Effector memory CD8-positive, alpha-beta T cell (primary cell): ENCODE results near the gene CHL1.

Experiments
- ATAC-seq: fragments of 150-1000 bp; cut with Tn5 transposase; replicated peaks from 2 replicates; pipeline ENCODE4 v1.10.0; 2021; ENCODE audit warnings: mild to moderate bottlenecking, moderate library complexity
- DNase-seq, 3 experiments: peaks; one replicate each; pipeline ENCODE4 v3.0.0; 2021
- H3K27ac Mint-ChIP-seq, 2 donors: one replicate each; pipeline ENCODE4 v1.8.0; 2022; ENCODE audit warnings: mild to moderate bottlenecking in 2 of 2, mixed read lengths in 2 of 2, moderate library complexity in 2 of 2
- H3K27me3 Mint-ChIP-seq, 2 donors: one replicate each; pipeline ENCODE4 v1.8.0; 2022; ENCODE audit warnings: mixed read lengths in 2 of 2
- H3K36me3 Mint-ChIP-seq: one replicate; pipeline ENCODE4 v1.8.0; 2022; ENCODE audit warnings: mild to moderate bottlenecking, moderate library complexity, mixed read lengths; ENCODE audit not compliant: insufficient read depth
- H3K4me1 Mint-ChIP-seq, 2 donors: one replicate each; pipeline ENCODE4 v1.8.0; 2022; ENCODE audit warnings: low read depth in 2 of 2, mixed read lengths in 2 of 2
- H3K4me3 Mint-ChIP-seq, 2 donors: one replicate each; pipeline ENCODE4 v1.8.0; 2022; ENCODE audit warnings: mild to moderate bottlenecking in 2 of 2, mixed read lengths in 2 of 2, moderate library complexity in 2 of 2
- H3K9me3 Mint-ChIP-seq, 2 donors: one replicate each; pipeline ENCODE4 v1.8.0; 2022; ENCODE audit warnings: mixed read lengths in 2 of 2

The CHL1 gene

DNA sequence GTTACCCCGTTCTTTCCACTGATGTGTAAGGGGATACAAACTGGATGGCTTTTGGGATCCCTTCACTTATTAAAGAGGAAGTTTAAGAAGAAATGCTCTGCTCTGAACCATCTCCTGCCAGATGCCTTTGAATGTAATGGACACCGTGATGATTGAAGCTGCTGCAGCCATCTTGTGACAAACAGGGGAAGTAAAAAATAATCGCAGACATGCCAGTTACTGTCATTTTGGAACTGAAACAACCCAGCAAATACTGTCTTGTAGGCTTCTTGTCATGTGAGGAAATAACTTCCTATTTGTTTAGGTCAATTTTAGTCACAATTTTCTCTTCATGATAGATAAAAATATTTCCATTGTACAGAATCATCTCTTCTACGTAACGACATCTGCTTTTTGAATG lies 224.0 kb downstream of the CHL1 start:
- no peak for DNase-seq
- Mint-ChIP-seq H3K9me3 (peaks cover 0 to 3% of the 10 kb centered on the region in 2 donors), H3K27ac (no peak overlapping the region), H3K4me1 (no peaks in the 10 kb centered on the region), H3K4me3 (no peak overlapping the region), H3K36me3 (no peaks in the 10 kb centered on the region), H3K27me3 (no peaks in the 10 kb centered on the region)
- ATAC-seq, result no peak

DNA sequence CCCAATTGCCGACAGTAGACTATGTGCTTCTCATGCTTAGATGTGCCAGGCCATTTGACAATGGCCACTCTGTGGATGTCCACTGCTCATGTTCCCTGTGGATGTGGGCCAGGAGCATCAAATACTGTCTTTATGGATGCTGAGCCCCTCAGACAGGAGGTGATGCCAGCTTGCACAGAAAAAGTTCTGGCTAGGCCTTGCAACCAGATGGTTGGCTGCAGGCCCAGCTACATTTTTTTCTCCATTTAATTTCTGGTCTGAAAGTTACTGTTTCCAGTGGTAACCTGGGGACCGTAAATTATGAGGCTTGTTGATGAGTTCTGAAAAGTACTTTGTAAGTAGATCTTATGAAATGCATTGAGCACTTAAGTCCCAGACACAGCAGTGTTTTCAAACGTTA lies 228.5 kb downstream of the CHL1 start:
- DNase-seq (no peak), ATAC-seq (no peak)
- Mint-ChIP-seq H3K9me3 (peaks cover 0 to 2% of the 10 kb centered on the region in 2 donors), H3K4me3 (no peak overlapping the region), H3K36me3 (no peaks in the 10 kb centered on the region), H3K27me3 (no peaks in the 10 kb centered on the region), H3K27ac (no peak overlapping the region), H3K4me1 (no peaks in the 10 kb centered on the region)

DNA sequence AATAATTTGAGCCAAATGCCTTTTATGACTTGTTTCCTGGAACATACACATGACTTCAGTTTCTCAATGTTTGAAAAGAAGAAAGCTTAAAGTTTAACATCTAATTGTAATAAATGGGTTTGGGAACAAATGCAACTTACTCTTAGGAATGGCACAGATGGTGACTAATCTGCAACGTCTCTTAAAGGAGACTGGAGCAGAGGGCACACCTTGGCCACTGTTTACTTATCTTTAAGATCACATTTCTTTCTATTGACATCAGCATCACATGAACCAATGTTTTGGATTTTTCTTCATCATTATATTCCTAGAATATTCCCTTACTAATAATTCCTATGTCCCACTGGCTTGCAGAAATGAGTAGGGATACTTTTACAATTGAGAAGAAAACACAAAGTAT lies 229.5 kb downstream of the CHL1 start:
- ATAC-seq, result no peak
- Mint-ChIP-seq H3K27me3 (no peaks in the 10 kb centered on the region), H3K4me1 (no peaks in the 10 kb centered on the region), H3K36me3 (no peaks in the 10 kb centered on the region), H3K9me3 (peaks cover 0 to 2% of the 10 kb centered on the region in 2 donors), H3K27ac (no peak overlapping the region), H3K4me3 (no peak overlapping the region)
- DNase-seq, result no peak

DNA sequence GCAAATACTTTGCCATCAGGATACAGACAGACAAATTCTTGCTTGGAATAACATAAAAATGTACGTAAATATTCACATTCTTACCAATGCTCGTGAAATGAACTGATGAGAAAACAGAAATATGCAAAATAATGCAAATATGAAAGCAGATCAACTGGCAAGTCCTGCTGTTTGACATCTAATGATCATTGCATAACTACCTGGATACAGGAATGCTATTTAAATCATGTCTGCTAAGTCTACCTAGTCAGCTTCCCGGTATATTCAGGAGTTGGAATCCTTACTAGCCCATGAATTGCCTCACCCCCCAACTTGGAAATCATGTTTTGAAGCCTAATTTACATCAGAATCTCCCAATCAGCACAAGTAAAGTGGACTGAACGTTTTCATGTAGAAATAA lies 230.6 kb downstream of the CHL1 start:
- no peaks in the 10 kb centered on the region for H3K27me3 Mint-ChIP-seq
- no peaks in the 10 kb centered on the region for H3K36me3 Mint-ChIP-seq
- H3K4me3 Mint-ChIP-seq, result no peak overlapping the region
- ATAC-seq (no peak), DNase-seq (no peak)
- no peak overlapping the region for H3K27ac Mint-ChIP-seq
- peaks cover 0 to 5% of the 10 kb centered on the region in 2 donors for H3K9me3 Mint-ChIP-seq
- H3K4me1 Mint-ChIP-seq, result no peaks in the 10 kb centered on the region

DNA sequence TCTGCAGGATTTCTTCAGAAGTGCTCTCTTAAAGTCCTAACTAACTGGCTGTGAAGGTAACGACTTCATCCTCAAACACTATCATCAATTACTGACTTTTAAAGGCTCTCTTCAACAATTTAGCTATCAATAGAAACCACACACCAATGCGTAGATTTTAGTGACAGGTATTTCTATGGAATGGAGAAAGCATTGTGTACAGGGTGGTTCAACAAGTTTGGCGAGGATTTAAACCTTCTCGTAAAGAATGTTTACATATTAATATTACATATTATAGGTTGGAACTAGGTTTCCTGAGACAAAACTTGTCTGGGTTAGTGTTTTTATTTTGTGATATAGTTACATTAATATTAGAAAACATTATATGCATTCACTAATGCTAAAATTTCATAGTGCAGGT lies 233.6 kb downstream of the CHL1 start:
- H3K4me1 Mint-ChIP-seq, result no peaks in the 10 kb centered on the region

DNA sequence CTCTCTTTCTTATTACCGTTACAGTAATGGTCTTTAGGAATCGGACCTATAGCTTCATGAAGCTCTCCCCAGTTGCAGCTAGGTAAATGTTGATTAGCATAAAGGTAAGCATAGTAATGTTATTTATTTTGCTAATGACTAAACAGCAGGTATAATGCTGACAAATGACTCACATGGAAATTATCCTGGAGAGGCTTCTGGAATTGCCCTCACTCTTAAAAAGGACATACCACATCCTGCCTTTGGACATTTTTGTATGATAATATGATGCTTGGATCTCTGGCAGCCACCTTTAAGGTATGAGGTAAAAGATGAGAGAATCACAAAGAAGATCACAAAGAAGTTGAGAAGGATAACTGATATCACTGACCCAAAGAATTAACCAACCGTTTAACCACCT lies 238.6 kb downstream of the CHL1 start:
- DNase-seq (no peak), ATAC-seq (no peak)
- H3K27me3 Mint-ChIP-seq, result no peaks in the 10 kb centered on the region
- H3K4me3 Mint-ChIP-seq, result no peak overlapping the region
- peaks cover 15% of the 10 kb centered on the region in 2 donors for H3K9me3 Mint-ChIP-seq
- H3K36me3 Mint-ChIP-seq, result no peaks in the 10 kb centered on the region
- no peaks in the 10 kb centered on the region for H3K4me1 Mint-ChIP-seq
- no peak overlapping the region for H3K27ac Mint-ChIP-seq

More for the DNA sequence above, 233.6 kb downstream of the CHL1 start:
- Mint-ChIP-seq H3K27ac (no peak overlapping the region), H3K27me3 (no peaks in the 10 kb centered on the region), H3K4me3 (no peak overlapping the region), H3K36me3 (no peaks in the 10 kb centered on the region), H3K9me3 (peaks cover 0 to 11% of the 10 kb centered on the region in 2 donors)
- no peak for ATAC-seq
- DNase-seq, result no peak

DNA sequence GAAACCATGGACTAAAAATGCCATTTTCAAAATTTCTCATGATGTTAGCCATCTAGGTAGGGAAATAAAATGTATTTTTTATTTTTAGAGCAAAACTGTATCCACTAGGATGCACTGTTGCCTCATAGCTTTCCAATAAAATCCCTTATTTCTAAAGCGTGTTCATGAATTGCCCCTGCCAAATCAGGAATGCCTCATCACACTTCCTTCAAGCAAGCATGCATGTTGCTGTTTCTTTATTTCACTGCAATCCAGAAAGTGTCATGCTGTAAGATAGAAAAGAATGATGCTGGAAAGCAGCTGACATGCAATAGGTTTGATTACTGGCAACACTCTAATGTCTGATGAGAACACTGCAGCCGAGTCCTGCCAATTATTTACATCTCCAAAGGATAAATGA lies 239.5 kb downstream of the CHL1 start:
- H3K27me3 Mint-ChIP-seq, result no peaks in the 10 kb centered on the region
- no peak for DNase-seq
- H3K36me3 Mint-ChIP-seq, result no peaks in the 10 kb centered on the region
- ATAC-seq, result no peak
- peaks cover 17 to 20% of the 10 kb centered on the region in 2 donors for H3K9me3 Mint-ChIP-seq
- no peak overlapping the region for H3K27ac Mint-ChIP-seq
- H3K4me3 Mint-ChIP-seq, result no peak overlapping the region
- H3K4me1 Mint-ChIP-seq, result no peaks in the 10 kb centered on the region

DNA sequence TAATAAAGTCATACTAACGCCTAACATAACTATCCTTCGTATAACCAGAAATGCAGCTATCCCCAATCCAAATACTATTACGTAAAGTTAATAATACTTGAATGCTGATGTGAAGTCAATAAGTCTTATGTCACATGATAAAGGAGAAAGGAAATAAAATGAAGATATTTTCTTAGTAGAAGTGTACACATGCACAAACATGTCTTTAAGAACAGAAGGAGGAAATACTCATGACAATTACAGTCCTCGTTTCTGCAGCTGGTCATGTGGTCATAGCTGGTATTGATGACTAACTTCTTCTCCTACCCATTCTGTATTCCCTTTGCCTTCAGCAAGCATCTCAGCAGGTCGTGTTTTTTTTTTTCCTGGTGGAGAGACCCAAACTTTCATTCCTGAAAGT lies 244.3 kb downstream of the CHL1 start:
- H3K27ac Mint-ChIP-seq, result no peak overlapping the region
- H3K9me3 Mint-ChIP-seq, result peaks cover 11 to 41% of the 10 kb centered on the region in 2 donors
- no peak for DNase-seq
- no peaks in the 10 kb centered on the region for H3K36me3 Mint-ChIP-seq
- no peak for ATAC-seq
- H3K27me3 Mint-ChIP-seq, result no peaks in the 10 kb centered on the region
- H3K4me3 Mint-ChIP-seq, result no peak overlapping the region
- no peaks in the 10 kb centered on the region for H3K4me1 Mint-ChIP-seq

DNA sequence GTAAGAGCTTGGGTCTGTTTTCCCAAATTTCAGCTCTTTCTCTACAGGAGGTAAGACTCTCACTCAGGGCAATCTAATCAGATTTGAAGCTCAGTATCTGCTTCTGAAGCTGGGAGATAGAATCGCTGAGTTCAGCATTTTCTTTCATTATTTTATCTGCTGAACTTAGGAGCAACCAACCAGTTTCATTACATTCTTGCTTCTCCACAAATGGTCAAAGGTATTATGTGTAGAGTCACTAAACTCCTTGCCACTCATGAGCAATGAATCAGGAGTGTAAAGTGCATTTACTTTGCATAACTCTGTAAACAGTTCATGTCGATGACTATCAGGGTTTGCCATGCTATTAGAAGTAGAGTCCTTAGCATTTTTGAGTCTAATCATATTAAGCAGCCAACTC lies 249.4 kb downstream of the CHL1 start:
- no peaks in the 10 kb centered on the region for H3K27me3 Mint-ChIP-seq
- H3K9me3 Mint-ChIP-seq, result peaks cover 5 to 42% of the 10 kb centered on the region in 2 donors
- no peak overlapping the region for H3K27ac Mint-ChIP-seq
- no peak for DNase-seq
- no peak for ATAC-seq
- no peaks in the 10 kb centered on the region for H3K4me1 Mint-ChIP-seq
- no peak overlapping the region for H3K4me3 Mint-ChIP-seq
- H3K36me3 Mint-ChIP-seq, result no peaks in the 10 kb centered on the region

DNA sequence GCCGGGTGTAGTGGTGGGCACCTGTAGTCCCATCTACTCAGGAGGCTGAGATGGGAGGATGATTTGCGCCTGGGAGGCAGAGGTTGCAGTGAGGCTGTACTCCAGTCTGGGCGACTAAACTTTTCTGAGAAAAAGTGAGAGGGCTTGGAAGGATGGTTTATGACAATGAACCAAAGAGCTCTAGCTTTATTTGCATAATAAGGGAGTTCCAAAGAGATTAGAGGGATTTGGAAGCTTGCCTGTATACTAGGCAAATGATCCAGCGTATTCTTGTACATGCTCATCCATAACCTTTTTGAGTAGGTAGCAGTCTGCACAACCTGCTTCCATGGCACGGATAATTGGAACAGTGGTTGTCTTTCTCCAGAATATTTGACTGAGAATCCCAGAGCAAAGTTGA lies 251.1 kb downstream of the CHL1 start:
- H3K4me3 Mint-ChIP-seq, result no peak overlapping the region
- no peaks in the 10 kb centered on the region for H3K4me1 Mint-ChIP-seq
- no peaks in the 10 kb centered on the region for H3K36me3 Mint-ChIP-seq
- DNase-seq, result no peak
- peaks cover 4 to 33% of the 10 kb centered on the region in 2 donors for H3K9me3 Mint-ChIP-seq
- H3K27me3 Mint-ChIP-seq, result no peaks in the 10 kb centered on the region
- no peak for ATAC-seq
- no peak overlapping the region for H3K27ac Mint-ChIP-seq

DNA sequence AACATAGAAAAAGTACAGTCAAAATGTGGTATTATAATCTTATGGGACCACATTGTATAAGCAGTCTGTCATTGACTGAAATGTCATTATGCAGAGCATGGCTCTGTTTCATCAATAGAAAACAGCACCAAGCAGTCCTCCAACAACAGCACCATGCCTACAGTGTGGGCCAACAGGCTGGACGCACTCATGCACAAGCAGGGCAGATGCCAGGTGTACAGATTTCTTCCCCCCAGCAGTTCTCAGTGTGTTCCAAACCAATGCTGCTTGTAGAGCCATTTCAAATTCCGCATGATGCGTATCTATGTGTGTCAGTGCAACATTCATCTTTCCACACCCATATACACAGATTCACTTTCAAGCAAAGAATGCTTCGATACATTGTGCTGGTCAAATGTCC lies 253.1 kb downstream of the CHL1 start:
- Mint-ChIP-seq H3K36me3 (no peaks in the 10 kb centered on the region), H3K4me1 (no peaks in the 10 kb centered on the region), H3K9me3 (peaks cover 6 to 31% of the 10 kb centered on the region in 2 donors), H3K4me3 (no peak overlapping the region), H3K27ac (no peak overlapping the region), H3K27me3 (no peaks in the 10 kb centered on the region)
- no peak for DNase-seq
- no peak for ATAC-seq

DNA sequence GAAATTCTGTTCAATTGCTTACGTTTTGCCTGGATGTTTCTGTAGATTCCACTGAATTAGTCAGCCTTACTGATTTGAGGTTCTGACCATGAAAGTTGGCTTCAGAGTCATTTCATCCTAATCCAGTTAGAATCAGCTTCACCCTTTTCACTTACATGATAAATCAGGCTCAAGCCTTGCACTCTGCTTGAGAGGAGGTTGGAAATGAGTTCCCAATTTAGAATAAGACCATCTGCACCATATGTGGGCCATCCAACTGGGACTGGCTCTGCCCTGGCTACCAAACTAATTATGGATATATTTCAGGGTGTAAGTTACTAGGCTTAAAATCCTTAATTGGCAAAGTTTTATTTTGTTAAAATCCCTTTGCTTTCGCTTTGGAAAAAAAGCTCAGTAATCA lies 255.7 kb downstream of the CHL1 start:
- no peaks in the 10 kb centered on the region for H3K4me1 Mint-ChIP-seq
- no peaks in the 10 kb centered on the region for H3K36me3 Mint-ChIP-seq
- no peak overlapping the region for H3K4me3 Mint-ChIP-seq
- ATAC-seq (no peak), DNase-seq (no peak)
- no peak overlapping the region for H3K27ac Mint-ChIP-seq
- peaks cover 6 to 12% of the 10 kb centered on the region in 2 donors for H3K9me3 Mint-ChIP-seq
- H3K27me3 Mint-ChIP-seq, result no peaks in the 10 kb centered on the region

DNA sequence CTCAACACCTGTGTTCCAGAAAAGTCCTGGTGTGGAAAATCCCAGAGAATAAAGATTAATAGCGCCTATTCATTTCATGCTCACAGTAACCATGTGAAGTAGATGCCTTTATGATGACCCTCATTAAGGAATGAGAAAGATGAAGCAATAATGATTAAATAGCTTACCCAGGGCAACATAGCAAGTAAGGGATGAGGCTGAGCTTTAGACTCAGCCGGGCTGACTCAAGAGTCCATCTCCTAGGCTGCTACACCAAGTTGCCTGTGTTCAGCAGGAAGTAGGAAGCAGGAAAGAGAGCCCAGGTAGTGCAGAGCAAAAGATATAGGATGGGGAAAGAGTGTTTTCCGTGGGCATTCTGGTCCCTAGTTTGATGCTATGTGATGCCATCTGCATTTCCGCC lies 256.5 kb downstream of the CHL1 start:
- H3K36me3 Mint-ChIP-seq, result no peaks in the 10 kb centered on the region
- no peak overlapping the region for H3K4me3 Mint-ChIP-seq
- H3K4me1 Mint-ChIP-seq, result no peaks in the 10 kb centered on the region
- H3K27me3 Mint-ChIP-seq, result no peaks in the 10 kb centered on the region
- H3K9me3 Mint-ChIP-seq, result peaks cover 6 to 12% of the 10 kb centered on the region in 2 donors
- no peak for DNase-seq
- no peak for ATAC-seq
- no peak overlapping the region for H3K27ac Mint-ChIP-seq

DNA sequence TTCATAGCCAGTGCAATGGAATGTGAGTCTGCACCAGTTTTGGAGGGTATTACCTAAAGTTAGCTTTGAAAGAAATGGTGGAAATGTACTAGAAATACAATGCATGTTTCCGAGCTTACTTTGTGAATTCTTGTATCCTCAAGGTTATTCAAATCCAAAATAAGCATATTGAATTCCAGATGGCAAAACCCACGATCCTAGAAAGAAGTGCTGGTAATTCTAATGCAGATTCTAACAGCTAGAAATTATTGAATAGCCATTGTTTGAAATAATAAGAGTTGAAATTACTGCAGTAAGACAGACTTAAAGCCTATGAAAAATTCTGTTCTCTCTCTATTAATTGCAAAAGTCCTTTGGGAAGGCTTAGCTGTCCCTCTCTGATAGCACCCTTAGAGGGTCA lies 258.4 kb downstream of the CHL1 start:
- DNase-seq (no peak), ATAC-seq (no peak)
- H3K9me3 Mint-ChIP-seq, result peaks cover 6 to 9% of the 10 kb centered on the region in 2 donors
- no peak overlapping the region for H3K27ac Mint-ChIP-seq
- no peak overlapping the region for H3K4me3 Mint-ChIP-seq
- no peaks in the 10 kb centered on the region for H3K4me1 Mint-ChIP-seq
- no peaks in the 10 kb centered on the region for H3K27me3 Mint-ChIP-seq
- no peaks in the 10 kb centered on the region for H3K36me3 Mint-ChIP-seq

DNA sequence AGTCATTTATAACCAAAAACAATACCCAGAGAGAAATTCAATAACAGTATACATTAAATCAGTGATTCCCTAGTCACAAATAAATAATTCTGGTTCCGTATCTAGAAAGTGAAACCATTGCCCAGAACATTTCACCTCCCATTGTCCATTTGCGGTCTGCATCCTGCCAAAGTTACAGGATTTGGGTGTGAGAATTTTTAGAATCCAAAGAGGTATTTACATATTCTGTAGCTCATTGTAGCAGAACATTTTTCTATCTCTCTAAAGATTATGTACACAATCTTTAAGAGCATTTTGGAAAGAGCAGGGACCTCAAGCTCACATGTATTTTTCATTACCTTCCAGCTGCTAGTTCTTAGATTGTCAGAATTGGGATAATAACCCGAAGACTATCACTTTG lies 261.6 kb downstream of the CHL1 start:
- no peak overlapping the region for H3K27ac Mint-ChIP-seq
- H3K4me3 Mint-ChIP-seq, result no peak overlapping the region
- H3K4me1 Mint-ChIP-seq, result no peaks in the 10 kb centered on the region
- no peaks in the 10 kb centered on the region for H3K36me3 Mint-ChIP-seq
- H3K27me3 Mint-ChIP-seq, result no peaks in the 10 kb centered on the region
- ATAC-seq (no peak), DNase-seq (no peak)
- peaks cover 0 to 3% of the 10 kb centered on the region in 2 donors for H3K9me3 Mint-ChIP-seq
